GM12878 (cell line): Measurements from ENCODE around the gene ACTL7A. TPM values are rescaled to one million over a fixed set of nuclear protein-coding genes. Genes with fewer than 3 reads are reported as not detected.

ENCODE experiments used
- ATAC-seq: fragments of 200-7000 bp; cut with Tn5 transposase; 3 replicates; pipeline ENCODE4 v1.9.1; 2020; ENCODE audit warnings: mild to moderate bottlenecking, moderate library complexity
- BruUV-seq: library from RNA; stranded (reverse); fragments of 400-500 nt; replicated peaks from 2 replicates; lab custom pipeline; 2021; lab: Mats Ljungman, UMichigan
- CTCF ChIA-PET: fragments of 300-600 bp; sonication (Branson Sonifier 250); formaldehyde crosslinking; extraction: SDS; loops from one replicate; lab custom pipeline; 2021; ENCODE audit warnings: inconsistent platforms; lab: Yijun Ruan, JAX
- POLR2A ChIA-PET: fragments of 350-600 bp; formaldehyde crosslinking; extraction: SDS; loops from one replicate; lab custom pipeline; 2021; ENCODE audit warnings: inconsistent platforms; lab: Charles Lee
- RAD21 ChIA-PET: fragments of 300-600 bp; sonication (Branson Sonifier 250); formaldehyde crosslinking; loops from one replicate; lab custom pipeline; 2023; ENCODE audit warnings: antibody characterized with exemption; ENCODE audit not compliant: unreplicated experiment; lab: Charles Lee
- SMC1A ChIA-PET: fragments of 300-600 bp; sonication (Branson Sonifier 250); formaldehyde crosslinking; loops from one replicate; lab custom pipeline; 2023; ENCODE audit not compliant: unreplicated experiment, uncharacterized antibody; lab: Charles Lee
- DNase-seq: peaks from one replicate; pipeline ENCODE4 v3.0.0-alpha.2; 2011; ENCODE audit warnings: low read depth, low spot score
- FAIRE-seq: peaks from 3 replicates; lab custom pipeline; 2011; peaks lifted over from hg19 to GRCh38; lab: Jason Lieb, UNC
- H2AFZ ChIP-seq: 2 replicates; pipeline ENCODE4 v1.6.0; 2011; ENCODE audit warnings: low read depth, low read length, control low read depth; ENCODE audit not compliant: control insufficient read depth
- H3K27ac ChIP-seq: 2 replicates; pipeline ENCODE4 v1.5.1; 2011; ENCODE audit warnings: control low read depth; ENCODE audit not compliant: control insufficient read depth, insufficient read depth
- H3K27me3 ChIP-seq, 2 experiments: replicated peaks in 1 of 2; 2 replicates each; pipeline versions ENCODE4 v1.6.0 to v1.6.1; 2011; ENCODE audit warnings: low read length in 1 of 2; ENCODE audit not compliant: control insufficient read depth in 2 of 2, insufficient read depth in 2 of 2
- H3K36me3 ChIP-seq, 2 experiments: 2 replicates each; pipeline ENCODE4 v1.5.1; 2011; ENCODE audit warnings: low read length in 1 of 2; ENCODE audit not compliant: control insufficient read depth in 2 of 2, insufficient read depth in 2 of 2
- H3K4me1 ChIP-seq: 2 replicates; pipeline ENCODE4 v1.6.1; 2011; ENCODE audit warnings: mild to moderate bottlenecking, low read length, moderate library complexity, mixed read lengths; ENCODE audit not compliant: control insufficient read depth, insufficient read depth
- H3K4me2 ChIP-seq: 2 replicates; pipeline ENCODE4 v1.6.0; 2011; ENCODE audit warnings: control low read depth; ENCODE audit not compliant: control insufficient read depth, insufficient read depth
- H3K4me3 ChIP-seq: fragments of 200-600 bp; sonication (generic); 2 replicates; pipeline ENCODE4 v1.5.1; 2016
- H3K79me2 ChIP-seq: 2 replicates; pipeline ENCODE4 v1.6.0; 2011; ENCODE audit warnings: low read length; ENCODE audit not compliant: control insufficient read depth, insufficient read depth
- H3K9ac ChIP-seq: 2 replicates; pipeline ENCODE4 v1.8.0; 2011; ENCODE audit warnings: low read length, control low read depth, mixed read lengths; ENCODE audit not compliant: control insufficient read depth, insufficient read depth
- H3K9me3 ChIP-seq: replicated peaks from 3 replicates; pipeline ENCODE4 v1.5.1; 2011; ENCODE audit warnings: mild to moderate bottlenecking, low read length; ENCODE audit not compliant: control insufficient read depth, insufficient read depth
- H4K20me1 ChIP-seq: 2 replicates; pipeline ENCODE4 v1.6.0; 2011; ENCODE audit not compliant: control insufficient read depth, insufficient read depth
- ASH2L ChIP-seq: fragments of 300-600, 200-600 bp; sonication (generic); IDR thresholded peaks from 2 replicates; pipeline ENCODE4 v1.6.1; 2017; ENCODE audit warnings: low read depth, mild to moderate bottlenecking, borderline replicate concordance
- CREB1 ChIP-seq: IDR thresholded peaks from 2 replicates; pipeline ENCODE4 v1.6.1; 2012; ENCODE audit warnings: low read depth, mild to moderate bottlenecking, inconsistent platforms
- EED ChIP-seq: sonication (generic); IDR thresholded peaks from 2 replicates; pipeline ENCODE4 v1.6.1; 2016; ENCODE audit warnings: antibody characterized with exemption, low read depth
- EP300 ChIP-seq, 2 experiments: fragments of 150-350 bp in 1 of 2; IDR thresholded peaks; 2 replicates each; pipeline ENCODE4 v1.6.1; 2011 to 2012; ENCODE audit warnings: low read depth in 2 of 2, low read length in 2 of 2, borderline replicate concordance in 1 of 2, improper control_type of control experiment in 1 of 2, inconsistent platforms in 1 of 2; ENCODE audit not compliant: control insufficient read depth in 1 of 2
- IKZF1 ChIP-seq: fragments of 450-650 bp; conservative IDR thresholded peaks from 2 replicates; pipeline ENCODE4 v1.6.1; 2017; ENCODE audit warnings: antibody characterized with exemption, mild to moderate bottlenecking
- MTA3 ChIP-seq: IDR thresholded peaks from 2 replicates; pipeline ENCODE4 v1.6.1; 2012; ENCODE audit warnings: low read length, inconsistent platforms, borderline replicate concordance
- NFIC ChIP-seq: IDR thresholded peaks from 2 replicates; pipeline ENCODE4 v1.6.1; 2012; ENCODE audit warnings: low read depth, mild to moderate bottlenecking, inconsistent platforms, low read length, moderate library complexity
- NR2F1 ChIP-seq: fragments of 450-650 bp; conservative IDR thresholded peaks from 2 replicates; pipeline ENCODE4 v1.6.1; 2017; ENCODE audit warnings: mild to moderate bottlenecking
- RUNX3 ChIP-seq: IDR thresholded peaks from 2 replicates; pipeline ENCODE4 v1.6.1; 2012; ENCODE audit warnings: low read length, inconsistent platforms
- SMAD1 ChIP-seq: fragments of 450-650 bp; IDR thresholded peaks from 2 replicates; pipeline ENCODE4 v1.6.1; 2018; ENCODE audit warnings: mild to moderate bottlenecking, low read depth; ENCODE audit not compliant: partially characterized antibody
- SREBF1 ChIP-seq: IDR thresholded peaks from 2 replicates; pipeline ENCODE4 v1.6.1; 2012; ENCODE audit warnings: mild to moderate bottlenecking, low read length
- STAT3 ChIP-seq: IDR thresholded peaks from 2 replicates; pipeline ENCODE4 v1.6.1; 2011; ENCODE audit warnings: low read depth, low read length, improper control_type of control experiment
- WRNIP1 ChIP-seq: IDR thresholded peaks from 2 replicates; pipeline ENCODE4 v1.6.1; 2011; ENCODE audit warnings: low read depth, low read length, improper control_type of control experiment, borderline replicate concordance
- WGBS: methylation state at CpG from one replicate; pipeline ENCODE4 v1.1.6; 2016; ENCODE audit warnings: low lambda C conversion rate; ENCODE audit not compliant: insufficient replicate concordance, insufficient coverage; ENCODE audit errors: missing lambda C conversion rate; 5-methylcytosine and 5-hydroxymethylcytosine counted together
- in situ Hi-C: fragments of 300-500 bp; cut with MboI; formaldehyde crosslinking; loops from 9 replicates; pipeline ENCODE4 v1.14.3; 2018; ENCODE audit warnings: mixed read lengths
- intact Hi-C: fragments of 100-400 bp; cut with micrococcal nuclease; formaldehyde crosslinking; loops from one replicate; pipeline ENCODE4 v1.14.2; 2022; ENCODE audit not compliant: unreplicated experiment
- polyA plus RNA-seq, 11 experiments: library from polyadenylated mRNA; depleted of rRNA in 4 of 11; unstranded in 6 of 11; stranded (reverse) in 5 of 11; fragments of >200 nt; fragmentation: Nextera tagmentation in 4 of 11; fragmentation: Illumina TruSeq in 1 of 11; extraction: Ambion mirVana in 4 of 11; extraction: Trizol in 1 of 11; gene quantifications; 1 replicate in 1 of 11; 2 replicates in 10 of 11; pipeline versions ENCODE4 v1.2.1 to v1.2.3, GENCODE V29; 2011 to 2016; ENCODE audit warnings: inconsistent platforms in 2 of 11, missing spikeins in 2 of 11, low read depth in 1 of 11
- total RNA-seq, 4 experiments: library from RNA; depleted of rRNA in 3 of 4; stranded (reverse); fragments of >200 nt in 3 of 4; fragmentation: Illumina TruSeq in 1 of 4; extraction: Trizol in 1 of 4; gene quantifications; 2 replicates each; pipeline versions ENCODE4 v1.2.1 to v1.2.3, GENCODE V29; 2013 to 2021
- TF ChIP-seq, protein P1 (sequence below): fragments of 450-650 bp; formaldehyde crosslinking; IDR thresholded peaks from 2 replicates; pipeline ENCODE4 v1.4.0; 2022; ENCODE audit warnings: mild to moderate bottlenecking, moderate library complexity
- TF ChIP-seq, protein P2 (sequence below): fragments of 450-650 bp; IDR thresholded peaks from 2 replicates; pipeline ENCODE4 v1.6.1; 2017; ENCODE audit warnings: low read depth, mild to moderate bottlenecking, moderate library complexity
- TF ChIP-seq, protein P3 (sequence below): fragments of 450-650 bp; IDR thresholded peaks from 2 replicates; pipeline ENCODE4 v1.6.1; 2017; ENCODE audit warnings: mild to moderate bottlenecking, low read depth, inconsistent platforms; ENCODE audit not compliant: poor library complexity, severe bottlenecking

Gene ACTL7A
- total and polyA plus RNA-seq, 10 of the 15 experiments (the other 5 are each of a cell fraction or from before 2014, with no cell fraction given) = not detected

DNA sequence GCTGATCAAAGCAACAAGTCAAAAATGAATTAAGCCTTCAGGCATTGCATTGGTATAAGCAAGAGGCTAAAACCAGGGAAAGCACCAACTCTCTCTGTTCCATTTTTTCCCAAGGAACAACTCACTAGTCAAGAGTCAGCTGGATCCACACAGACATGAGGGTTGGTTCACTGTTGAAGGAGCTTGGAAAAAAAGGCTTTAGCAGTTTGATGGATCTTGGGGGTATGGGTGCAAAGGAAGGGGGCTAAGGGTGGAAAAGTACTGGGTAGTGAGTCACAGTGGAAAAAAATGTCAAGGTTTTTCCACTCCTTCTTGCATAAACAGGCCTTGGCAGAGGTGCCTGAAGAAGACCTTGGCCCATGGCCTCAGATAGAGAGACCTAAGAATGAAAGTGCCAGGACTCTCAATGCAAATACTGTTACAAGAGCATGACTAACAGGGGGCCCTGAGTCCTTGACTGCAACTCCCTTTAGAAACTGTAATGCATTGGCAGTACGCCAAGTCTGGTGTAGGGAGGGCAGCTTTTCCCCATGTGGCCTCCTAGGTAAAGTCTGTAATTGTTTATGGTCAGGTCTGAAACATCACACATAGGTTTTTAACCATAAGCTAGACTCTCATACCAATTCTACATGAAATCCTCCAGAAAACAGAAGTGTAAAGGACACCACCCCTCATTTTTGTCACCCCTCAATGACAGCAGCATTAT is 23.7 kb downstream of the ACTL7A start:
- Histone ChIP-seq H3K9me3 (no peaks in the 10 kb centered on the region), H3K27me3 (no peaks in the 10 kb centered on the region), H3K4me1 (peaks cover 8% of the 10 kb centered on the region), H3K4me3 (no peak overlapping the region), H3K4me2 (peak overlapping the region; percentile 59), H3K27ac (no peak overlapping the region), H2AFZ (no peak overlapping the region), H3K36me3 (peaks cover 0 to 8% of the 10 kb centered on the region in 2 experiments; a peak in 3 of 4 replicates), H3K9ac (no peak overlapping the region), H4K20me1 (no peaks in the 10 kb centered on the region), H3K79me2 (no peaks in the 10 kb centered on the region)
- in situ Hi-C loops = no loop called here
- intact Hi-C loops = no loop called here
- BruUV-seq = no TSS peak
- peak; percentile 97 for FAIRE-seq
- CTCF ChIA-PET = interaction anchor here (0.9 to 1.3 kb wide), 2 partner anchors 68 to 223 kb away, joined by 3 read pairs; no protein-coding TSS in a partner anchor
- WGBS = 0% methylated on average over 1 of the region's 1 CpG
- RAD21 ChIA-PET = interaction anchor here (1.2 kb wide), 1 partner anchor 69 kb away, joined by 3 read pairs; no protein-coding TSS in a partner anchor
- POLR2A ChIA-PET = interaction anchor here (0.7 kb wide), 1 partner anchor 36 kb away, joined by 3 read pairs; no protein-coding TSS in a partner anchor
- SMC1A ChIA-PET = interaction anchor here (0.7 to 2.0 kb wide), 7 partner anchors 12 to 132 kb away, joined by 3 to 8 read pairs (median 3); no protein-coding TSS in a partner anchor
- peak; percentile 99 for ATAC-seq
- DNase-seq = peak; percentile 81
- TF ChIP-seq IKZF1 (peak; percentile 42; the same call in 1 of the 2 replicates), ASH2L (no peak), EP300 (IDR thresholded peaks at IDR 0.05; ENCODE audit: borderline replicate concordance in 1 of 2, control insufficient read depth in 1 of 2, low read depth in 2 of 2, low read length in 2 of 2) (peak in 1 of 2 experiments; percentile 29; a peak in 1 of 4 replicates), RUNX3 (peak; percentile 59), STAT3 (0 out of 2 replicates have a peak, but pooled peaks have one; percentile 21), EED (no peak), SMAD1 (peak; percentile 99), WRNIP1 (0 out of 2 replicates have a peak, but pooled peaks have one; percentile 68), MTA3 (no peak), NFIC (peak; percentile 24; the same call in 1 of the 2 replicates), CREB1 (0 out of 2 replicates have a peak, but pooled peaks have one; percentile 17), SREBF1 (0 out of 2 replicates have a peak, but pooled peaks have one; percentile 29), NR2F1 (0 out of 2 replicates have a peak, but pooled peaks have one; percentile 38)
- TF ChIP-seq, protein P1, sequence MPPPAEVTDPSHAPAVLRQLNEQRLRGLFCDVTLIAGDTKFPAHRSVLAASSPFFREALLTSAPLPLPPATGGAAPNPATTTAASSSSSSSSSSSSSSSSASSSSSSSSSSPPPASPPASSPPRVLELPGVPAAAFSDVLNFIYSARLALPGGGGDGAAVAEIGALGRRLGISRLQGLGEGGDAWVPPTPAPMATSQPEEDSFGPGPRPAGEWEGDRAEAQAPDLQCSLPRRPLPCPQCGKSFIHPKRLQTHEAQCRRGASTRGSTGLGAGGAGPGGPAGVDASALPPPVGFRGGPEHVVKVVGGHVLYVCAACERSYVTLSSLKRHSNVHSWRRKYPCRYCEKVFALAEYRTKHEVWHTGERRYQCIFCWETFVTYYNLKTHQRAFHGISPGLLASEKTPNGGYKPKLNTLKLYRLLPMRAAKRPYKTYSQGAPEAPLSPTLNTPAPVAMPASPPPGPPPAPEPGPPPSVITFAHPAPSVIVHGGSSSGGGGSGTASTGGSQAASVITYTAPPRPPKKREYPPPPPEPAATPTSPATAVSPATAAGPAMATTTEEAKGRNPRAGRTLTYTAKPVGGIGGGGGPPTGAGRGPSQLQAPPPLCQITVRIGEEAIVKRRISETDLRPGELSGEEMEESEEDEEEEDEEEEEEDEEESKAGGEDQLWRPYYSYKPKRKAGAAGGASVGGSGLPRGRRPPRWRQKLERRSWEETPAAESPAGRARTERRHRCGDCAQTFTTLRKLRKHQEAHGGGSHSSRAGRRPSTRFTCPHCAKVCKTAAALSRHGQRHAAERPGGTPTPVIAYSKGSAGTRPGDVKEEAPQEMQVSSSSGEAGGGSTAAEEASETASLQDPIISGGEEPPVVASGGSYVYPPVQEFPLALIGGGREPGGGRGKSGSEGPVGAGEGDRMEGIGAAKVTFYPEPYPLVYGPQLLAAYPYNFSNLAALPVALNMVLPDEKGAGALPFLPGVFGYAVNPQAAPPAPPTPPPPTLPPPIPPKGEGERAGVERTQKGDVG = no peak
- TF ChIP-seq, protein P2, sequence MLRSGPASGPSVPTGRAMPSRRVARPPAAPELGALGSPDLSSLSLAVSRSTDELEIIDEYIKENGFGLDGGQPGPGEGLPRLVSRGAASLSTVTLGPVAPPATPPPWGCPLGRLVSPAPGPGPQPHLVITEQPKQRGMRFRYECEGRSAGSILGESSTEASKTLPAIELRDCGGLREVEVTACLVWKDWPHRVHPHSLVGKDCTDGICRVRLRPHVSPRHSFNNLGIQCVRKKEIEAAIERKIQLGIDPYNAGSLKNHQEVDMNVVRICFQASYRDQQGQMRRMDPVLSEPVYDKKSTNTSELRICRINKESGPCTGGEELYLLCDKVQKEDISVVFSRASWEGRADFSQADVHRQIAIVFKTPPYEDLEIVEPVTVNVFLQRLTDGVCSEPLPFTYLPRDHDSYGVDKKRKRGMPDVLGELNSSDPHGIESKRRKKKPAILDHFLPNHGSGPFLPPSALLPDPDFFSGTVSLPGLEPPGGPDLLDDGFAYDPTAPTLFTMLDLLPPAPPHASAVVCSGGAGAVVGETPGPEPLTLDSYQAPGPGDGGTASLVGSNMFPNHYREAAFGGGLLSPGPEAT = peak; percentile 48; the same call in 1 of the 2 replicates
- TF ChIP-seq, protein P3, sequence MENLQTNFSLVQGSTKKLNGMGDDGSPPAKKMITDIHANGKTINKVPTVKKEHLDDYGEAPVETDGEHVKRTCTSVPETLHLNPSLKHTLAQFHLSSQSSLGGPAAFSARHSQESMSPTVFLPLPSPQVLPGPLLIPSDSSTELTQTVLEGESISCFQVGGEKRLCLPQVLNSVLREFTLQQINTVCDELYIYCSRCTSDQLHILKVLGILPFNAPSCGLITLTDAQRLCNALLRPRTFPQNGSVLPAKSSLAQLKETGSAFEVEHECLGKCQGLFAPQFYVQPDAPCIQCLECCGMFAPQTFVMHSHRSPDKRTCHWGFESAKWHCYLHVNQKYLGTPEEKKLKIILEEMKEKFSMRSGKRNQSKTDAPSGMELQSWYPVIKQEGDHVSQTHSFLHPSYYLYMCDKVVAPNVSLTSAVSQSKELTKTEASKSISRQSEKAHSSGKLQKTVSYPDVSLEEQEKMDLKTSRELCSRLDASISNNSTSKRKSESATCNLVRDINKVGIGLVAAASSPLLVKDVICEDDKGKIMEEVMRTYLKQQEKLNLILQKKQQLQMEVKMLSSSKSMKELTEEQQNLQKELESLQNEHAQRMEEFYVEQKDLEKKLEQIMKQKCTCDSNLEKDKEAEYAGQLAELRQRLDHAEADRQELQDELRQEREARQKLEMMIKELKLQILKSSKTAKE = peak; percentile 94
